BJ (cell line): ENCODE measurements around the gene STH. TPM values are rescaled to one million over a fixed set of nuclear protein-coding genes. Genes with fewer than 3 reads are reported as not detected.

ENCODE experiments used
- CTCF ChIA-PET: fragments of 350-600 bp; formaldehyde crosslinking; extraction: SDS; loops from one replicate; lab custom pipeline; 2021; ENCODE audit warnings: antibody characterized with exemption, inconsistent platforms; lab: Yijun Ruan, JAX
- POLR2A ChIA-PET: fragments of 300-600 bp; sonication (Branson Sonifier 250); formaldehyde crosslinking; extraction: SDS; loops from one replicate; lab custom pipeline; 2021; ENCODE audit warnings: antibody characterized with exemption; lab: Charles Lee
- DNase-seq: peaks from one replicate; pipeline ENCODE4 v3.0.0-alpha.2; 2011; ENCODE audit warnings: low read depth
- H3K27me3 ChIP-seq: 2 replicates; pipeline ENCODE4 v1.6.0; 2011; ENCODE audit warnings: low read length; ENCODE audit not compliant: control insufficient read depth, insufficient read depth
- H3K36me3 ChIP-seq: 2 replicates; pipeline ENCODE4 v1.5.1; 2011; ENCODE audit warnings: low read length; ENCODE audit not compliant: control insufficient read depth, insufficient read depth
- H3K4me3 ChIP-seq: 2 replicates; pipeline ENCODE4 v1.5.1; 2011; ENCODE audit warnings: low read depth, mild to moderate bottlenecking, control low read depth, low read length
- polyA plus RNA-seq: library from polyadenylated mRNA; depleted of rRNA; stranded (reverse); fragments of >200 nt; gene quantifications from 2 replicates; pipeline ENCODE4 v1.2.3, GENCODE V29; 2011
- TF ChIP-seq, protein P1 (sequence below): IDR thresholded peaks from 2 replicates; pipeline ENCODE4 v1.5.1; 2011; ENCODE audit warnings: low read depth, mild to moderate bottlenecking, control low read depth, inconsistent platforms, low read length, moderate library complexity; ENCODE audit not compliant: insufficient read depth

The STH gene
- polyA plus RNA-seq, 1 experiment, result not detected

DNA sequence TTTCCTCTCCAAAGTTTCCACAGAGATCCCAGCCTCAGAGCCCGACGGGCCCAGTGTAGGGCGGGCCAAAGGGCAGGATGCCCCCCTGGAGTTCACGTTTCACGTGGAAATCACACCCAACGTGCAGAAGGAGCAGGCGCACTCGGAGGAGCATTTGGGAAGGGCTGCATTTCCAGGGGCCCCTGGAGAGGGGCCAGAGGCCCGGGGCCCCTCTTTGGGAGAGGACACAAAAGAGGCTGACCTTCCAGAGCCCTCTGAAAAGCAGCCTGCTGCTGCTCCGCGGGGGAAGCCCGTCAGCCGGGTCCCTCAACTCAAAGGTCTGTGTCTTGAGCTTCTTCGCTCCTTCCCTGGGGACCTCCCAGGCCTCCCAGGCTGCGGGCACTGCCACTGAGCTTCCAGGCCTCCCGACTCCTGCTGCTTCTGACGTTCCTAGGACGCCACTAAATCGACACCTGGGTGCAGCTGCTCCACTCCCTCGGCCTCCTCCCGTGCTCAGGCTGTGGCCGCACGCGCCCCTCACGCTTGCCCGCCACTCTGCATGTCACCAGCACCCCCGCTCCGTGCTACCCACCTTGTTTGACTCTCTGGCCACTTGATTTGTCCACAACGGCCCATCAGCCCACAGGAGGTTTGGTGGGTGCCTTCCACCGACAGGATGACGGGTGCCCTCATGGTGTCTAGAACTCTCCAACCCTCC is 15.3 kb upstream of the STH start:
- ChIA-PET POLR2A (no interaction called here), CTCF (no interaction called here)
- no peak overlapping the region for H3K4me3 ChIP-seq
- no peaks in the 10 kb centered on the region for H3K36me3 ChIP-seq
- DNase-seq, result no peak
- TF ChIP-seq, protein P1, sequence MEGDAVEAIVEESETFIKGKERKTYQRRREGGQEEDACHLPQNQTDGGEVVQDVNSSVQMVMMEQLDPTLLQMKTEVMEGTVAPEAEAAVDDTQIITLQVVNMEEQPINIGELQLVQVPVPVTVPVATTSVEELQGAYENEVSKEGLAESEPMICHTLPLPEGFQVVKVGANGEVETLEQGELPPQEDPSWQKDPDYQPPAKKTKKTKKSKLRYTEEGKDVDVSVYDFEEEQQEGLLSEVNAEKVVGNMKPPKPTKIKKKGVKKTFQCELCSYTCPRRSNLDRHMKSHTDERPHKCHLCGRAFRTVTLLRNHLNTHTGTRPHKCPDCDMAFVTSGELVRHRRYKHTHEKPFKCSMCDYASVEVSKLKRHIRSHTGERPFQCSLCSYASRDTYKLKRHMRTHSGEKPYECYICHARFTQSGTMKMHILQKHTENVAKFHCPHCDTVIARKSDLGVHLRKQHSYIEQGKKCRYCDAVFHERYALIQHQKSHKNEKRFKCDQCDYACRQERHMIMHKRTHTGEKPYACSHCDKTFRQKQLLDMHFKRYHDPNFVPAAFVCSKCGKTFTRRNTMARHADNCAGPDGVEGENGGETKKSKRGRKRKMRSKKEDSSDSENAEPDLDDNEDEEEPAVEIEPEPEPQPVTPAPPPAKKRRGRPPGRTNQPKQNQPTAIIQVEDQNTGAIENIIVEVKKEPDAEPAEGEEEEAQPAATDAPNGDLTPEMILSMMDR, result no peak
- no peaks in the 10 kb centered on the region; the same call in none of the 2 replicates for H3K27me3 ChIP-seq

GRCh38 chr17:45984368-45984767 is 14.7 kb upstream of the STH start:
- Histone ChIP-seq H3K4me3 (no peak overlapping the region), H3K36me3 (no peaks in the 10 kb centered on the region), H3K27me3 (no peaks in the 10 kb centered on the region; the same call in none of the 2 replicates)
- POLR2A ChIA-PET, result no interaction called here
- no peak for DNase-seq
- CTCF ChIA-PET, result no interaction called here
- TF ChIP-seq, protein P1, result no peak

- Histone ChIP-seq H3K36me3 (no peaks in the 10 kb centered on the region), H3K4me3 (no peak overlapping the region), H3K27me3 (no peaks in the 10 kb centered on the region; the same call in none of the 2 replicates)
- ChIA-PET POLR2A (no interaction called here), CTCF (interaction anchor here (0.8 kb wide), 1 partner anchor 16 kb away, joined by 3 read pairs; no protein-coding TSS in a partner anchor)
- TF ChIP-seq, protein P1, result no peak
- DNase-seq, result no peak
Measured at GRCh38 chr17:45985447-45985846, 13.6 kb upstream of the STH start.

DNA sequence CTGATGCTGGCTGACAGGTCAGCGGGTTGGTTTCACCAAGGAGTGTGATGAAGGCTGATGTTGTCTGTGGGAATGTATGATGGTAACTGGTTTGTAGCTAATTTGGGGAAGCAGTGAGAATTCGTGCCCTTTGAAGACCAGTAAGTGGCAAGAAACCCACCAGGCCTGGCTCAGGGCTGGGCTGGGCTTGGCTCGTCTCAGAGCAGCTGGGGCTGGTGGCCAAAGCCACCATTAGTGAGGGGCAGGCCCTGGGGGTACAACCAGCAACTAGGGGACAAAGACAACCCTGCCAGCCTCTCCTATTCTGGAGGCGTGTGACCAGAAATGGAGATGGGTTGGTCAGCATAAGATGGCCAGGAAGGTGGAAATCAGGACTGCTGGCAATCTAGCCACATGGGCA is 13.0 kb upstream of the STH start:
- ChIA-PET CTCF (interaction anchor here (0.8 kb wide), 1 partner anchor 15 kb away, joined by 3 read pairs; no protein-coding TSS in a partner anchor), POLR2A (no interaction called here)
- H3K27me3 ChIP-seq, result no peaks in the 10 kb centered on the region; the same call in none of the 2 replicates

DNA sequence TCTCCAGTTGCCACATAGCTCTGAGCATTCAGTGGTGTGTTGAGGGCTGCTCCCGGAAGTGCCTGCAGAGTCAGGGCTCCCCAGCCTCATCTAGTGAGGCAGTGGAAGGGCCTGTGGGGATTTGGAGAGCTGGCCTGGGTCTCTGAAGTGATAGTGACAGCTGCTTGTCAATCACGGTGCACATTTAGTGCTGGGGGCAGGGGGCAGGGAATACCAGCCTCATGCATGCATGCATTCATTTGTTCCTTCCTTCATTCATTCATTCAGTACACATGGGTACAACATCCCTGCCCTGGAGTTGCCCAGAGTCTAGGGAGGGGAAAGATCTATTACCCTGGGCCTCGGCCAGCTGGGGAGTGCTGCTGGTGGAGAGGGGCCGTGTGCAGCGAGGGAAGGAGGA is 11.3 kb upstream of the STH start:
- Histone ChIP-seq H3K4me3 (no peak overlapping the region), H3K36me3 (no peaks in the 10 kb centered on the region), H3K27me3 (no peaks in the 10 kb centered on the region; the same call in none of the 2 replicates)
- TF ChIP-seq, protein P1, result no peak
- ChIA-PET CTCF (no interaction called here), POLR2A (no interaction called here)
- no peak for DNase-seq

More for the DNA sequence above, 13.0 kb upstream of the STH start:
- TF ChIP-seq, protein P1, result no peak
- Histone ChIP-seq H3K4me3 (no peak overlapping the region), H3K36me3 (no peaks in the 10 kb centered on the region)
- no peak for DNase-seq
